GM12874 (cell line): Measurements from ENCODE around the gene AKT3.

Experiments
- CTCF ChIP-seq: IDR thresholded peaks from 2 replicates; pipeline ENCODE4 v1.5.1; 2011; ENCODE audit warnings: low read depth, mild to moderate bottlenecking, control low read depth, low read length, moderate library complexity; ENCODE audit not compliant: insufficient read depth

AKT3 gene

GRCh38 chr1:243483952-243484351 lies 366.1 kb downstream of the AKT3 start:
- TF ChIP-seq CTCF, result no peak

DNA sequence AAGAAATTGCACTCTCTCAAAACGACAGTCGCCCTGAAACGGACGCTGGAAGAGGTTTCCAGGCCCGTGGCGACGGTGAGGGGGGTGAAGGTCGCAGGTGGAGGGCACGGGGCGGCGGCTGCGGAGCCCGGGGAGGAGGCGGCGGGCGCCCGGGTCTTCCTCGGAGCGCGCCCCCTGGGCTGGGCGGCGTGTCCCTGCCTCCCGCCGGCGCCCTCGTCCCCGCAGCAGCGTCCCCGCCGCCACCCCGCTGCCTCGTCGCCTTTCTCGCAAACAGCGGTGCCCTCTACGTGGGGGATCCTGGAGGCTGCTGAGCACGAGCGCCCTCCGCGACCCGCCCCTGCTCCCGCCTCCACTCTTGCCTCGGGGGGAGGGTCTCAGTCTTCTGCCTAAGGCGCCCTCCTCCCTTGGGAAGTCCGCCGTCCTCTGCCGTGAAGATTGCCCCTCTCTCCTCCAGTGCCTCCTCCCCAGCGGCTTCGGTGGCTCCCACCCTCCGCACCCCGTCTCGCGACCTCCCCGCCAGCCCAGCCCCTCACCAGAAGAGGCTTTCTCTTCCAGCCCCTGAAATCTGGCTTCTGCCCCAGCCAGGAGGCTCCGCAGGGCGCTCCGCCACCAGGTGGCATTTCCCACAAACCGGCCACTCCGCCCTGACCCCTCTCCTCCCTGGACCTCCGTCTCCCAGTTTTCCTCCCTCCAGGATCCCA lies 366.8 kb downstream of the AKT3 start:
- no peak for TF ChIP-seq CTCF

DNA sequence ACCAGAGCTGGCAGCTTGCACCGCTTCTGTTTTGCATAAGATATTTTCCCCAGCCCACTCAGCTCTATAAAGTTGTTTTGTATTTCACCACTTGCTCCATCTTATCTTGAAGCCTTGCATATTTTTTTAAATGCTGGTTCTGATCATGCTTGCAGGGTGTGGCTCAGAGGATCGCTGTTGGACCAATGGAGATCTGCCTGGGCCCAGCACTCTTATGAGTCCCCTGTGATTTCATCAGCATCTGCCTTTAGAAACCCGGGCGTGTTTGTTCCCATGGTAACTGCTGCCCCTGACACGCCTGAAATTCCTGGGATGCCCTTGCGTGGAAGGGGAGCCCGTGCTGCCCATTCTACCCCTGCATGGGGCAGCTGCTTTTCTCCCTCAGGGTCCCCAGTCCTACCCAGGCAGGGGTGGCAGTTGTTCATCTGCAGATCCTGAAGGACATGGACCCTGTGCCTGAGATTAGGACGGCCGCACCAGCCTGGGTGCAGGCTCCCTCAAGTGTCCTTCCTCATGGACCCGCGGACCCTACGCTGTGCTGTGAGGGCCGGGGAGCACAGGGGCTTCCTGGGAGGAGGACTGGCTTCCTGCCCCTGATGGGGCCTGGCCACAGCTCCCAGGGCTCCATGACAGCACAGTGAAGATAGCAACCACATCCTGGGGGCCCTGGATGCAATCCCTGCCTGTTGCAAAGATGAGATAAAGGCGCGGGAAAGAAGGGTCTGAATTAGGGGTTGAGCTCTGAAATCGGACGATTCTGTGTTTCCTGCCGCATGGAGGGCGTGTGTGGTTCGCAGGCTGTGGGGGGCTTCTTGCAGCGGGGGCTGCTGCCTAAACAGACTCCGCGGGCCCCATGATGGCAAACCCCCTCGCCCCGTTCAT lies 367.7 kb downstream of the AKT3 start:
- no peak for TF ChIP-seq CTCF

DNA sequence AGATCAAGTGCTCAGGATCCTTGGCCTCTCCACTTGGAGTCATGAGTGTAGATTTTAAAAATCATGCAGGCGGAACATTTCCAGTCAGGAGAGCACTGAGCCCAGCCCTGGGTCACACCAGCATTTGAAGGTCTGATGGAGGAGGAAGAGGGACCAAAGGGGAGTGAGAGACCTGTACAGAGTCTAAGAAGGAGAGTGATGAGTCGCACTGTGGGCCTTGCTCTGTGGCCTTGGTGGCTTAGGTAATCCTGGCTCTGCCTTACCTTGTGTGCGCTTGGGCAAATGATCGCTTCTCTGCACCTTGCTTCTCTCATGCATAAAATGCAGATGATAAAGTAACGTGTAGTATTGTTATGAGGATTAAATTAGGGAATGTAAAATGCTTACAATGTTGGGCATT lies 368.9 kb downstream of the AKT3 start:
- TF ChIP-seq CTCF, result no peak

DNA sequence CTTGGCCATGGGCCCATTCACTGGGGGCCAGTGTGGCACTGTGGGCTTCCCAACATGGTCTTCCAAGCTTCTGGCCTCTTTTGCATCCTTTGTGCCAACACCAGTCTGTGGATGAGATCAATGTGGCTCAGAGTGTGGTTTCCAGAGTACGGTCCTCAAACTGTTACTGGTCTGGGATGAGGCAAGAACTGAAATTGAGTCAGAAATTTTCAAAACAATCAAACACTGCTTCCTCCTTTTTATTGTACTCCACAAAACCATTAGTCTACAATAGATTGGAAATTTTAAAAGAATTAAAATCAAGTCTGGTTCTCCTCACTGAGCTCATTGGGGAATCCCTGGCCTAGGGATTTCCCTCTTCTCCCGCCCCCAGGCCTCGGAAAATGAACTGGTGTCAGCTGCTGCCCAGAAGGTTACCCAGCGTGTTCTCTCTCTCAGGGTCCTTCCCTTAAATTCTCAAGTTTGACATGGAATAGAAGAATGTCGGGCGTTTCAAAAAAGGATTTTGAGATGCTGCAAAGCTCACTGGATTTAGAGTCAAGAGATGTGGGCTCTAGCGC lies 372.2 kb downstream of the AKT3 start:
- no peak for TF ChIP-seq CTCF

DNA sequence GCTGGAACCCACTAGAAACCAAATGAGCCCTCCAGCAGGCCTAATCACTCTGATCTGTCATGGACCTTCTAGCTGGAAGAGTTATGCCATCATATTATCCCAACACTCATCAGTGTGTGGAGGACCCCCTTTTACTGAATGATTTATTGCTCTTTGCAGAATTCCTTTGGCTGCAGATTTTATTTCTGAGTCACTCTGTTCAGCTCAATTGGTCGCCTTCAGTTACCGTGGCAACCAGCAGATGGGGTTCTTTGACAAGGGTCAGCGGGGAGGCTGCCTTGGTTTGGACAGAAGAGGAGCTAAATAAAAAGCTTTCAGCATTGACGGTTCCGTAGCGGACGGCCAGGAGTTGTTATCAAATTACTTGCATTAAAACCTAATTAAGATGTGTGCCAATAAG lies 374.1 kb downstream of the AKT3 start:
- no peak for TF ChIP-seq CTCF

DNA sequence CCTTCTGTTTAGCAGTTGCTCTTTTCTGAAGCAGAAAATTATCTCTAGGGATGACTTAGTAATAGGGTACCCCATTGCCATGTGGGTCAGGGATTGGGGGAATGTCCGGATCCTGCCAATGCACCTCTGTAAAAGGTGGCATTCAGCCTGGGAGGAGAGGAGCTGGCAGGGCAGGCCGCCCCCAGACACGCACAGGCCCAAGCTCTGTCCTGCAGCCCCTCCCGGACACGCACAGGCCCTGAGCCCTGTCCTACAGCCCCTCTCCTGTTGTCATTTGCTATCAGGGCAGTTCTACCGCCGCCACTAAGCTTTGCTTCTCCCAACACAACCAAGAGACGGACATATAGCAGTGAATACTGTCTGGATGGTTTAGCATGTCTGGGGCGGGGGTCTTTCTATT lies 375.1 kb downstream of the AKT3 start:
- TF ChIP-seq CTCF, result no peak
